OCI-LY3 (cell line): ENCODE data around the gene F9.

Experiments
- H2AFZ ChIP-seq: fragments of 200-600, 300-600 bp; shearing (Covaris generic); 2 replicates; pipeline ENCODE4 v1.6.0; 2014; ENCODE audit warnings: antibody characterized with exemption, low read depth, low read length
- H3K27ac ChIP-seq: fragments of 200-600, 300-600 bp; sonication (generic); 2 replicates; pipeline ENCODE4 v1.5.1; 2014; ENCODE audit warnings: mild to moderate bottlenecking, low read length, moderate library complexity, mixed read lengths
- H3K27me3 ChIP-seq: fragments of 200-600, 300-600 bp; sonication (generic); 2 replicates; pipeline ENCODE4 v1.6.1; 2014; ENCODE audit warnings: low read depth, low read length, mixed read lengths
- H3K36me3 ChIP-seq: fragments of 200-600, 300-600 bp; sonication (generic); replicated peaks from 2 replicates; pipeline ENCODE3; 2014; ENCODE audit warnings: low read depth, low read length, mixed read lengths
- H3K4me1 ChIP-seq: fragments of 300-600, 200-600 bp; sonication (generic); 2 replicates; pipeline ENCODE4 v1.6.1; 2014; ENCODE audit warnings: low read length, mixed read lengths
- H3K4me2 ChIP-seq: fragments of 200-600, 300-600 bp; sonication (generic); 2 replicates; pipeline ENCODE4 v1.6.1; 2014; ENCODE audit warnings: low read length, mixed read lengths
- H3K4me3 ChIP-seq: fragments of 300-600, 200-600 bp; sonication (generic); 2 replicates; pipeline ENCODE4 v1.5.1; 2014; ENCODE audit warnings: antibody characterized with exemption, mild to moderate bottlenecking, low read length, moderate library complexity
- H3K79me2 ChIP-seq: fragments of 300-600, 200-600 bp; shearing (Covaris generic); 2 replicates; pipeline ENCODE4 v1.6.1; 2014; ENCODE audit warnings: mild to moderate bottlenecking, low read length, mixed read lengths
- H3K9ac ChIP-seq: fragments of 300-600, 200-600 bp; shearing (Covaris generic); 2 replicates; pipeline ENCODE4 v1.6.0; 2014; ENCODE audit warnings: mild to moderate bottlenecking, low read length, moderate library complexity
- H3K9me3 ChIP-seq: fragments of 200-600, 300-600 bp; shearing (Covaris generic); 2 replicates; pipeline ENCODE4 v1.6.1; 2014; ENCODE audit warnings: low read length, mixed read lengths; ENCODE audit not compliant: insufficient read depth
- H4K20me1 ChIP-seq: fragments of 200-600, 300-600 bp; sonication (generic); 2 replicates; pipeline ENCODE4 v1.6.1; 2016; ENCODE audit warnings: low read length, mixed read lengths; ENCODE audit not compliant: insufficient read depth
- CTCF ChIP-seq: fragments of 200-600, 300-600 bp; sonication (generic); IDR thresholded peaks from 2 replicates; pipeline ENCODE4 v1.5.1; 2014; ENCODE audit warnings: antibody characterized with exemption, low read length, low read depth
- EZH2phosphoT487 ChIP-seq: fragments of 200-600 bp; shearing (Covaris generic); IDR thresholded peaks from 2 replicates; pipeline ENCODE4 v1.6.1; 2018; ENCODE audit warnings: antibody characterized with exemption, mixed run types, low read depth

The F9 gene

DNA sequence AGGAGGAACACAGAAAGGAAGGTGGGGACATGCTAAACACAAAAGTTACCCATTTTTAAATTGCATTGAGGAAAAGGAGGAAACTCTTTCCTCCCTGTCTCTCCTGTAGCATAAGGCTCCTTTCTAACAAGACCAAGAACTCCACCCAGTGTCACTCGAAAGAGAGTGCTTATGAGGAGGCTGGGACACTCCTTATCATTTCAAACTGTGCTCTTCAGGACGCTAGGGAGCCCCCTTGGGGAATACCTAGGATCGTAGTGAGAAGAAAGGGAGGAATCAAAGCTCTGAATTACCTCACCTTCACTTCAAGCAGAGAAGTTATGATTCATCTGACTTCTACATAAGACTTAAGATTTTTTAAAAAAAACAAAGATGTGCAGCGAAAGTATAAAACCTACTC lies 65.5 kb downstream of the F9 start:
- Histone ChIP-seq H4K20me1 (no peaks in the 10 kb centered on the region), H3K79me2 (no peaks in the 10 kb centered on the region), H3K4me2 (no peak overlapping the region), H3K27ac (no peak overlapping the region), H3K27me3 (no peaks in the 10 kb centered on the region), H3K9ac (no peak overlapping the region), H2AFZ (no peak overlapping the region), H3K4me3 (no peak overlapping the region), H3K4me1 (no peaks in the 10 kb centered on the region), H3K9me3 (no peaks in the 10 kb centered on the region), H3K36me3 (no peaks in the 10 kb centered on the region)
- no peak for TF ChIP-seq CTCF
- TF ChIP-seq EZH2phosphoT487 = no peak

DNA sequence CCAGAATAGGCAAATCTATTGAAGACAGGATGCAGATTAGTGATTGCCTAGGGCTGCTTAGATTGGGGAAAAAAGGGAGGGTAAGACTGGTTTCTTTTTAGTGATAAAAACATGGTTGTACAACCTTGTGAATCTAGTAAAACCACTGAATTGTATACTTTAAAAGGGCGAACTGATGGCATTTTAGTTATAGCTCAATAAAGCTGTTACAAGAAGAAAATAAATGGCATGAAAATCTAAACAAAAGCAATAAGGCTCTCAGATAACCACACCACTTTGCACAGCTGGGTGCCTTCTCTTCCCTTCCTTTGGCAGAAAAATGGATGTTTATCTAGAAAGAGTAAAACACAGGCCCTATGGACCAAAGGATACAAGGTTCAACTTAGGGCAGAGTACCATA lies 69.6 kb downstream of the F9 start:
- H3K9ac ChIP-seq = no peak overlapping the region
- H3K36me3 ChIP-seq = no peaks in the 10 kb centered on the region
- H2AFZ ChIP-seq = no peak overlapping the region
- H3K4me1 ChIP-seq = no peaks in the 10 kb centered on the region
- H3K27ac ChIP-seq = no peak overlapping the region
- H3K4me3 ChIP-seq = no peak overlapping the region
- H3K79me2 ChIP-seq = no peaks in the 10 kb centered on the region
- no peaks in the 10 kb centered on the region for H3K27me3 ChIP-seq
- H3K9me3 ChIP-seq = no peaks in the 10 kb centered on the region
- TF ChIP-seq CTCF (no peak), EZH2phosphoT487 (no peak)
- H4K20me1 ChIP-seq = no peaks in the 10 kb centered on the region
- no peak overlapping the region for H3K4me2 ChIP-seq
